AG04450 (cell line): ENCODE data around the gene DOCK4. TPM values are rescaled to one million over a fixed set of nuclear protein-coding genes. Genes with fewer than 3 reads are reported as not detected.
"Not testable (repeated sequence)": the region's sequence is repeated elsewhere in the genome, so short reads cannot be mapped to it uniquely, and the experiment has no call there.

Experiments
- CTCF ChIA-PET: fragments of 300-600, 350-600 bp; formaldehyde crosslinking; extraction: SDS; loops from one replicate; lab custom pipeline; 2022; ENCODE audit warnings: antibody characterized with exemption, inconsistent platforms; lab: Charles Lee
- POLR2A ChIA-PET: fragments of 350-600 bp; formaldehyde crosslinking; extraction: SDS; loops from one replicate; lab custom pipeline; 2021; ENCODE audit warnings: antibody characterized with exemption, inconsistent platforms; lab: Yijun Ruan, JAX
- DNase-seq: peaks from one replicate; pipeline ENCODE4 v3.0.0-alpha.2; 2011; ENCODE audit warnings: low read depth, low spot score
- H3K27ac ChIP-seq: one replicate; pipeline ENCODE4 v1.5.1; 2012; ENCODE audit warnings: low read depth, low read length, control low read depth
- H3K27me3 ChIP-seq: one replicate; pipeline ENCODE4 v1.6.0; 2012; ENCODE audit warnings: low read length; ENCODE audit not compliant: control insufficient read depth, insufficient read depth
- H3K4me3 ChIP-seq: 2 replicates; pipeline ENCODE4 v1.5.1; 2011; ENCODE audit warnings: mild to moderate bottlenecking, low read depth, low read length, control low read depth
- H3K9me3 ChIP-seq: 2 replicates; pipeline ENCODE4 v1.5.1; 2012; ENCODE audit warnings: low read length; ENCODE audit not compliant: control insufficient read depth, insufficient read depth
- polyA plus RNA-seq: library from polyadenylated mRNA; depleted of rRNA; stranded (reverse); fragments of >200 nt; gene quantifications from 2 replicates; pipeline ENCODE4 v1.2.3, GENCODE V29; 2011
- TF ChIP-seq, protein P1 (sequence below): IDR thresholded peaks from 2 replicates; pipeline ENCODE4 v1.5.1; 2011; ENCODE audit warnings: low read depth, low read length, control low read depth, inconsistent platforms

DOCK4 gene
- polyA plus RNA-seq, 1 experiment, result 12.6 TPM

DNA sequence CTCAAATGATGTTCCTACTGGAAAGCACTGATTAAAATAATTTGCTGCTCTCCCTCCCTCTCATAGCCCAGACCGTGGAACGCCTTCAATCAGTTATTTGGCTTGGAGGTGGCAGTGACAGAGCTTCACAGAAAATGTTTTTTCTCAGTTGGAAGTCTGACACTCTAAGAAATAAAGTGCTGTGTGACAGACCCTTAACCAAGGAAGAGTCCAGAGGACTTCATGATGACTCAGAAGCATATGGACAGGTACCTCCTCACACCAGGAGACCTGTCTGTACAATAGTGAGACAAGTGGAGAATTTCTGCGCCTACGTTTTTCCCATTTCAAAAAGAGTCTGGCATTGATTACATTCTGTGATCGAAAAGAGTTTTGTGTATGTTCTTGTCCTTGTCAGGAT lies 295.5 kb downstream of the DOCK4 start:
- TF ChIP-seq, protein P1, sequence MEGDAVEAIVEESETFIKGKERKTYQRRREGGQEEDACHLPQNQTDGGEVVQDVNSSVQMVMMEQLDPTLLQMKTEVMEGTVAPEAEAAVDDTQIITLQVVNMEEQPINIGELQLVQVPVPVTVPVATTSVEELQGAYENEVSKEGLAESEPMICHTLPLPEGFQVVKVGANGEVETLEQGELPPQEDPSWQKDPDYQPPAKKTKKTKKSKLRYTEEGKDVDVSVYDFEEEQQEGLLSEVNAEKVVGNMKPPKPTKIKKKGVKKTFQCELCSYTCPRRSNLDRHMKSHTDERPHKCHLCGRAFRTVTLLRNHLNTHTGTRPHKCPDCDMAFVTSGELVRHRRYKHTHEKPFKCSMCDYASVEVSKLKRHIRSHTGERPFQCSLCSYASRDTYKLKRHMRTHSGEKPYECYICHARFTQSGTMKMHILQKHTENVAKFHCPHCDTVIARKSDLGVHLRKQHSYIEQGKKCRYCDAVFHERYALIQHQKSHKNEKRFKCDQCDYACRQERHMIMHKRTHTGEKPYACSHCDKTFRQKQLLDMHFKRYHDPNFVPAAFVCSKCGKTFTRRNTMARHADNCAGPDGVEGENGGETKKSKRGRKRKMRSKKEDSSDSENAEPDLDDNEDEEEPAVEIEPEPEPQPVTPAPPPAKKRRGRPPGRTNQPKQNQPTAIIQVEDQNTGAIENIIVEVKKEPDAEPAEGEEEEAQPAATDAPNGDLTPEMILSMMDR, result no peak
- H3K9me3 ChIP-seq, result no peaks in the 10 kb centered on the region
- CTCF ChIA-PET, result no interaction called here
- POLR2A ChIA-PET, result no interaction called here
- H3K27ac ChIP-seq, result no peak overlapping the region
- no peak for DNase-seq
- H3K4me3 ChIP-seq, result no peak overlapping the region
- no peaks in the 10 kb centered on the region for H3K27me3 ChIP-seq

- DNase-seq, H3K4me3 ChIP-seq, CTCF ChIA-PET, H3K9me3 ChIP-seq, H3K27me3 ChIP-seq, POLR2A ChIA-PET, H3K27ac ChIP-seq: not testable (repeated sequence)
Observed at GRCh38 chr7:111908673-111909072, 297.5 kb downstream of the DOCK4 start.

DNA sequence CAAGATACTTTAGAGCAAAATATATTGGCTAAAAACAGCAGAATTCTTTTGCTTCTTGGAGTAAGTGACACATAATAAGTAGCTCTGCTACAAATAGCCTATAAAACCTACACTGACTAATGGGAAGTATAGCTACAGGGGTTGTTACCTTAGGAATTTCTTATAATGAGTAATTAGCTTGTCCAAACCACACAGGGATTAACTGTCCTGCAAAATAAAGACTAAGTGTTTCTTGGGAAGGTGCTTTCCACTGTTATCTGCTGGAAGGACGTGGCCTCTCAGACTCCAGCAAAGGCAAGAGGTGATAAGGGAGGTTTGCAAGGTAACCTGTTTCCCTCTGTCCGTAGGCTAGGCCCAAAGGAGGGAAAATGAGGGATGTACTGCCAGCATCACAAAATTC lies 302.4 kb downstream of the DOCK4 start:
- CTCF ChIA-PET, result interaction anchor here (0.8 kb wide), 1 partner anchor 48 kb away, joined by 3 read pairs; no protein-coding TSS in a partner anchor
- Histone ChIP-seq H3K9me3 (no peaks in the 10 kb centered on the region), H3K4me3 (no peak overlapping the region), H3K27ac (no peak overlapping the region), H3K27me3 (no peaks in the 10 kb centered on the region)
- no peak for DNase-seq
- POLR2A ChIA-PET, result no interaction called here
- TF ChIP-seq, protein P1, result no peak

GRCh38 chr7:111903016-111903415 lies 303.2 kb downstream of the DOCK4 start:
- ChIA-PET POLR2A (no interaction called here), CTCF (no interaction called here)
- H3K4me3 ChIP-seq, result no peak overlapping the region
- H3K27me3 ChIP-seq, result no peaks in the 10 kb centered on the region
- no peak for DNase-seq
- H3K9me3 ChIP-seq, result no peaks in the 10 kb centered on the region
- TF ChIP-seq, protein P1, result no peak
- no peak overlapping the region for H3K27ac ChIP-seq

DNA sequence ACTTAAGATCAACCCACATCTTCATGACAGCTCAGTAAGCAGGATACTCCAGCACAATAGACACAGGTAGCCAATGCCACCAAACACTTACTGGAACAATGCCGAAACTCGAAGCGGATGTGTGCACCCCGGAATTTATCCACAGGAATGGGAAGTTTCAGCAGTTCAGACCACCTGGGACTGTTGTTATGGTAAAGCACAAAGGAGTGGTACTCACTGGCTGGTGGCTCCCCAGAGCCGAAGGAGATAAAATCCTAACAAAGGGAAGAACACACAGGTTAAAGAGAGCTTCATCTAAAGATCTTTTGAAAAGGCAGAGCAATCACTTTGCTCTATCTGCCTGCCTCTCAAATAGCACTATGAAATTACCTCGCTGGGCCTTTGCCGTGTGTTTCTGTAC lies 305.9 kb downstream of the DOCK4 start:
- DNase-seq, result no peak
- CTCF ChIA-PET, result no interaction called here
- TF ChIP-seq, protein P1, result no peak
- Histone ChIP-seq H3K9me3 (no peaks in the 10 kb centered on the region), H3K27me3 (no peaks in the 10 kb centered on the region), H3K27ac (no peak overlapping the region), H3K4me3 (no peak overlapping the region)
- POLR2A ChIA-PET, result no interaction called here

DNA sequence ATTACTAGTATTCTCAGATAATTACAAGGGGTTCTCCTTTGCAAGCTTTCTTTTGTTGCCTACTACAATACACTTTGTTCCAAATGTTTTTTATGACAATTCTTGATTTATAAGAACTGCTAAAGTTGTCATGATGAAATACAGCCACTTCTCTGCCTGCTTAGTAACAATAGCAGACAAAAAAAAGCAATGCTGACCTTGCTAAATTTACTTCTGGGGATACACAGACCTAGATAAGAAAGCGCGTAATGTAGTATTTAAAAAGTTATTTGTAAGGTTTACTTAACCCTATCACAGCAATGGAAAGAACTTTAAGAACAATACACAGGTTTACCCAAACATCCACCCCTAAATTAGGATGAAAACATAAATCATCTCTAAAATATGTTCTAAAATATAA lies 311.1 kb downstream of the DOCK4 start:
- H3K27me3 ChIP-seq, result no peaks in the 10 kb centered on the region
- CTCF ChIA-PET, result no interaction called here
- POLR2A ChIA-PET, result no interaction called here

More for the DNA sequence above, 311.1 kb downstream of the DOCK4 start:
- Histone ChIP-seq H3K4me3 (no peak overlapping the region), H3K27ac (no peak overlapping the region), H3K9me3 (no peaks in the 10 kb centered on the region)
- TF ChIP-seq, protein P1, result no peak
- DNase-seq, result no peak
